NCI-H1436 (cell line): ENCODE results near the gene PBRM1.
"Not testable (repeated sequence)": the region's sequence is repeated elsewhere in the genome, so short reads cannot be mapped to it uniquely, and the experiment has no call there.

Source experiments
- DNase-seq: peaks from one replicate; lab custom pipeline; 2025; lab: John Stamatoyannopoulos, UW

Gene PBRM1

DNA sequence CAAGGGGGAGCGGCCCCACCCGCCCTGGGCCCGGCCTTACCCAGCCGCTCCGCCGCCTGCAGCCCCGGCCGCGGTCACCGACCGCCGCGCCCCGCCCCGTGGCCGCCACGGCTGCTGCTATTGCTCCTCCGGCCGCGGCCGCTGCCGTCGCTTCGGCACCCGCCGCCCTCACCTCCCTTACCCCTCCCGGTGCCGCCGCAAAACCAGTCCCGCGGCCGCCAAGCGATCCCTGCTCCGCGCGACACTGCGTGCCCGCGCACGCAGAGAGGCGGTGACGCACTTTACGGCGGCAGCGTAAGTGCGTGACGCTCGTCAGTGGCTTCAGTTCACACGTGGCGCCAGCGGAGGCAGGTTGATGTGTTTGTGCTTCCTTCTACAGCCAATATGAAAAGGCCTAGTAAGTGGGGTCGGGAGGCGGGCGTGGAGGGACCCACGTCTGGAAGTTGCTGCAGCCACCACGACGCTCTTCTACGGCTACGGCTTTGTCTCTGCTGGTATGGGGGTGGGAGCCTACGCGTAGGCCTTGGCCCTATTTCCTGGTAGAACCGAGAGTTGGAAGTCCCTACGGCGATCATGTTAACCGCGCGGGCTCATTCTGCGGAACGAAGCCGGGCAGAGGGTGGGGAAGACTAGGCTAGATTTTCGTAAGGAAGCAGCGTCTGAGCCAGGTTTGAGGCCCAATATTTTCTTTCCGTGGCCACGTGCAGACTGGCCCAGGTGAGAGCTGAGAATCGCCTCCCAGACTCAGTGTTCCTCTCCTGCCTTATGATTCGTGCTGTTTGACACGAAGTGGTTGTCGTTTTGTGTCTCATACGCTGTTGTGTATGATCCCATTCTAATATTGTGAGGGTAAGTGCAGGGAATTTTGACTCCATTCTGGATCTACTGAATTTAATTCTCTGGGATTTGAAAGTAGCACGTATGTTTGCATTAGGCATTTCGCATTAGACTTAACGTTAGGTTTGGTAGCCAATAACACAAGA, at the start of gene PBRM1, which contains the start of gene GNL3:
TSS of gene PBRM1 (minus strand) at position 205 of the 983 bp plus-strand sequence.
TSS of gene GNL3 (plus strand) at position 324 of the 983 bp plus-strand sequence. CDS start at position 385, 61 bp downstream.
- DNase-seq = peak; percentile 77

DNA sequence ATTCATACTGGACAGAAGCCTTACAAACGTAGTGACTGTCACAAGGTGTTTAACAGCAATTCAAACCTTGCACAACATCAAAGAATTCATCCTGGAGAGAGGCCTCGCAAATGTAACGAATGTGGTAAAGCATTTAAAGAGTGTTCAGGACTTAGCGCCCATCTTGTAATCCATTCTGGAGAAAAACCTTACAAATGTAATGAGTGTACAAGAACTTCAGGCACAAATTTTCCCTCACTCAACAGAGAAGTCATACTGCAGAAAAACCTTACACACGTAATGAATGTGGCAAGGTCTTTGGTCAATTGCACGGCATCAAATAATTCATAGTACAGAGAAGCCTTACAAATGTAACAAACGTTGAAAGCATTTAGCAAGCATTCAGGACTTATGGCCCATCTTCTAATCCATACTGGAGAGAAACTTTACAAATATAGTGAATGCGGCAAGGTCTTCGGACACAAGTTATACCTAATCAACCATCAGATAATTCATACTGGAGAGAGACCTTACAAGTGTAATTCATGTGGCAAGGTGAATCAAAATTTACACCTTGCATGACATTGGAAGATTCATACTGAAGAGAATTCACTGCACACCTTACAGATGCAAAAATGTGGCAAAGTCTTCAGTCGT, 47.7 kb upstream of the PBRM1 start:
- no peak for DNase-seq

DNA sequence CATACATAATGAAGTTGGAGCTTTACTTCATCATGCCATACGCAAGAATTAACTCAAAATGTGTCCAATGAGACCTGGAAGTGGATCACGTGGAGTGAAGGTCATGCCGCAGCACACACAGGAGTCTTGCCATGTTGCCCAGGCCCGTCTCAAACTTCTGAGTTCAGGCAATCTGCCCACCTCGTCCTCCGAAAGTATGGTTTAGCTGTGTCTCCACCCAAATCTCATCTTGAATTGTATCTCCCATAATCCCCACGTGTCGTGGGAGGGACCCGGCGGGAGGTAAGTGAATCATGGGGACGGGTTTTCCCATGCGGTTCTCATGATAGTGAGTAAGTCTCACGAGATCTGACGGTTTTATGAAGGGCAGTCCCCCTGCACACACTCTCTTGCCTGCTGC, 45.9 kb upstream of the PBRM1 start:
- no peak for DNase-seq

DNA sequence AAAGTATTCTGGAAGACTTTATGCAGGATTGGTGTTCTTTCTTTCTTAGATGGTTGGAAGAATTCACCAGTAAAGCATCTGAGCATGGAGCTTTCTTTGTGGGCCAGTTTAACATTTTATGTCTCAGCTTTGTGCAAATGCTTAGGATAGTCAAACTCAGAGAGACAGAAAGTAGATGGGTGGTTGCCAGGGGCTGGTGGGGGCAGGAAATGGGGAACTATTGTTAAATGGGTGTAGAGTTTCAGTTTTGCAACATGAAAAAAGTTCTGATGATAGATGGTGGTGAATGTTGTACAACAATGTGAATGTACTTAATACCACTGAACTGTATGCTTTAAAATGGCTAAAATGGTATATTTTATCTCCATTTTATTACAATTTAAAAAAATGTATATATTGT, 45.0 kb upstream of the PBRM1 start:
- no peak for DNase-seq

DNA sequence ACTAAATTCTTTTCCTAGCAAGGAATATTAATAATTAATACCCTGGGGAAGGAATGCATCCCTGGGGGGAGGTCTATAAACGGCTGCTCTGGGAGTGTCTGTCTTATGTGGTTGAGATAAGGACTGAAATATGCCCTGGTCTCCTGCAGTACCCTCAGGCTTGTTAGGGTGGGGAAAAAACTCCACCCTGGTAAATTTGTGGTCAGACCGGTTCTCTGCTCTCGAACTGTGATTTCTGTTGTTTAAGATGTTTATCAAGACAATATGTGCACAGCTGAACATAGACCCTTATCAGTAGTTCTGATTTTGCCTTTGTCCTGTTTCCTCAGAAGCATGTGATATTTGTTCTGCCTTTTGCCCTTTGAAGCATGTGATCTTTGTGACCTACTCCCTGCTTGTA, 43.0 kb upstream of the PBRM1 start:
- not testable (repeated sequence) for DNase-seq

DNA sequence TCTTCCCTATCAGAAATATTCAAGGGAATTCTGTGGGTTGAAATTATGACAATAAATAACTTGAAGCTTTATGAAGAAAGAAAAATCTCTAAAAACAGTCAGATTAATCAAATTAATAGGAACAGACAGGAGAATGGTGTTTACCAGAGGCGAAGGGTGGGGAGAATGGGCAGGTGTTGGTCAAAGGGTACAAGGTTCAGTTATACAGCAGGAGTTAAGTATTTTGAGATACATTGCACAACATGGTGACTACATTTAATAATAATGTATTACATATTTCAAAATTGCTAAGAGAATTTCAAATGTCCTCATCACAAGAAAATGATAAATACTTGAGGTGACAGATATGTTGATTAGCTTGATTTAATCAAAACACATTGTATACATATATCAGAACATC, 38.8 kb upstream of the PBRM1 start:
- no peak for DNase-seq

DNA sequence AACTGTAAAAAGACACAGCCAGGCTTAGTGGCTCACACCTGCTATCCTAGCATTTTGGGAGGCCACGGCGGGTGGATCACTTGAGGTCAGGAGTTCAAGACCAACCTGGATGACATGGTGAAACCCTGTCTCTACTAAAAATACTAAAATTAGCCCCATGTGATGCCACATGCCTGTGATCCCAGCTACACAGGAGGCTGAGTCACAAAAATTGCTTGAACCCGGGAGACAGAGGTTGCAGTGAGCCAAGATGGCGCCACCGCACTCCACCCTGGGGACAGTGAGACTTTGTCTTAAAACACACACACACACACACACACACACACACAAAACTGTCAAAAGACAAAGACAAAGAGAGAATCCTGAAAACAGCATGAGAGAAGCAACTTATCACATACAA, 38.2 kb upstream of the PBRM1 start:
- DNase-seq = no peak

DNA sequence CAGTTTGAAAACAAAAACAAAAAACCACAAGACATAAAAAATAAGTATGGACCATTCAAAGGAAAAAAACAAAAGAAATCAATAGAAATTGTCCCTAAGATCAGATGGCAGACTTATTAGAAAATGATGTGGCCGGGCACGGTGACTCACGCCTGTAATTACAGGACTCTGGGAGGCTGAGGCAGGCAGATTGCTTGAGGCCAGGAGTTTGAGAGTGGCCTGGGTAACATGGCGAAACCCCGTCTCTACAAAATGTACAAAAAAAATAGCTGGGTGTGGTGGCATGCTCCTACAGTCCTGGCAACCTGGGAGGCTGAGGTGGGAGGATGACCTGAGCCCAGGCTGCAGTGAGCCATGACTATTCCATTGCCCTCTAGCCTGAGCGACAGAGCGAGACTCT, 36.8 kb upstream of the PBRM1 start:
- DNase-seq = no peak

DNA sequence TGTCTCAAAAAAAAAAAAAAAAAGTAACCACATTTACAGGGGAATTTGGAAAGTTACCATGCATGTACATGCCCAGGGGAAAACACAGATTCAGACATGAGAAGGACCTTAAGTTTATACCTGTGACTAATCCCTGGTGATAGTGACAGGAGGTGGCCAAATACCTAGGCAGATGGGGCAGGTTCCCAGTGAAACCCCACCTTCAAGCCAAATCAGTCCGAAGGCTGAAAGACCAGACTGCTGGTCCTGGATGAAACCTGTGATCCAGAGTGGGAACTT, 36.0 kb upstream of the PBRM1 start:
- DNase-seq = no peak

DNA sequence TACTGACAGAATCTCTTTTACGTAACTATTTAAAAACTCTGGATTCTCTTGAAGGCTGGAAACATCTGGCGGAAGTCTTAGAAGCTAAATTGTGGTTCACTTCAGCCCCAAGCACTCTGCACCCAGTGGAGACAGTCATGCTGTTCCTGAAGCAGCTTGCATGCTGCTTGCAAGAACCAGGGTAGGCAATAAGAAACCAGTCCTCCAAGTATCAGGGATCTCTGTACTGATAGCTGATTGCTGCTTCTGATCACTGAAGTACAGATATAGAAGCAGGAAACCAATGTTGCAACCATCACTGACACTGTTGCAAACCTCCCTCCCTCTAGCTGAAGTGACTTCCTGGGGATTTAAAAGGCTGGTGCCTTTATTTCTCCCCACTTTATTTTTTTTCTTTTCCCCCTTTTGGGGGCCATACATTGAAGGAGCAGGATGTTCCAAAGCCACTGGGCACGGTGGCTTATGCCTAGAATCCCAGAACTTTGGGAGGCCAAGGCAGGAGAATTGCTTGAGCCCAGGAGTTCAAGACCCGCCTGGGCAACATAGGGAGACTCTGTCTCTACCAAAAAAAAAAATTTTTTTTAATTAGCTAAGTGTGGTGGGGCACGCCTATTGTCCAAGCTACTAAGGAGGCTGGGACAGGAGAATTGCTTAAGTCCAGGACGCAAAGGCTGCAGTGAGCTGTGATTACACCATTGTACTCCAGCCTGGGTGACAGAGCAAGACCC, 35.5 kb upstream of the PBRM1 start:
- no peak for DNase-seq

DNA sequence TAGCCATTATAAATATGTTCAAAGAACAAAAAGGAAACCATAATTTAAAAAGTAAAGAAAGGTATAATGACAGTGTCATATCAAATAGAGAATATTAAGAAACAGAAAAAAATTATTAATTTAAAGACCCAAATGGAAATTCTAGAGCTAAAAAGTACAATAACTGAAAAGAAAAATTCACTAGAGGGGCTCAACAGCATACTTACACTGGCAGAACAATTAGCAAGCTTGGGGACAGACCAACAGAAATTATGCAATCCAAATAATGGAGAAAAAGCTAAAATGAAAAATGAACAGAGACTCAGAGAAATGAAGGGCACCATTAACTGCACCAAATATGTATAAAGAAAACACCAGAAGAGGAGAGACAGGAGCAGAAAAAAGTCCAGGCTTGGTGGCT, 33.9 kb upstream of the PBRM1 start:
- no peak for DNase-seq

DNA sequence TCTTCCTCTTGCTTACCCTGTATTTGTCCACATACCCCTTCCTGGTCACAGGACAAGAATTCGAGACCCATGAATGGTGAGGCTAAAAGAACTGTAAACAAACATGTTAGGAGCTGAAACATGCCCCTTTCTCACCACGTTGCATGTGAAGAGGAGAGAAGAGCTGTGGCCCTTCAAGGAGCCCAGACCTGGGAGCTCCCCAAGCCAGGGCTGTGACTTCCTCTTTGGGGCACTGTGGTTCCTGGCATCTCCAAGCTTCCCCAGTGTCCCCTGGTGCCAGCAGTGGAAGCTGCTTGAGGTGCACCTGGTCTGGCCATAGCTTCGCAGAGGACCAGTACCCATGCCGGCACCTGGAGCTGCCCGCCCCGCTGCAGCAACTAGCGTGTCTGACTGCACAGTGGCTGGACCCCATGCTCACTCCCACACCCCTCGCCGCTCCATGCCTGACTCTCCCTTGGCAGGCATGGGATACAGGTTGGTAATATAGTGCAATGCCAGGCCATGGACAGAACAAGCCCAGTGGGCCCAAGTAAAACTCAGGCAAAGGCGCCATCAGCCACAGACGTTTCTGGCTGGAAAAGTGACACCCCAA, 30.1 kb upstream of the PBRM1 start:
- DNase-seq = no peak

DNA sequence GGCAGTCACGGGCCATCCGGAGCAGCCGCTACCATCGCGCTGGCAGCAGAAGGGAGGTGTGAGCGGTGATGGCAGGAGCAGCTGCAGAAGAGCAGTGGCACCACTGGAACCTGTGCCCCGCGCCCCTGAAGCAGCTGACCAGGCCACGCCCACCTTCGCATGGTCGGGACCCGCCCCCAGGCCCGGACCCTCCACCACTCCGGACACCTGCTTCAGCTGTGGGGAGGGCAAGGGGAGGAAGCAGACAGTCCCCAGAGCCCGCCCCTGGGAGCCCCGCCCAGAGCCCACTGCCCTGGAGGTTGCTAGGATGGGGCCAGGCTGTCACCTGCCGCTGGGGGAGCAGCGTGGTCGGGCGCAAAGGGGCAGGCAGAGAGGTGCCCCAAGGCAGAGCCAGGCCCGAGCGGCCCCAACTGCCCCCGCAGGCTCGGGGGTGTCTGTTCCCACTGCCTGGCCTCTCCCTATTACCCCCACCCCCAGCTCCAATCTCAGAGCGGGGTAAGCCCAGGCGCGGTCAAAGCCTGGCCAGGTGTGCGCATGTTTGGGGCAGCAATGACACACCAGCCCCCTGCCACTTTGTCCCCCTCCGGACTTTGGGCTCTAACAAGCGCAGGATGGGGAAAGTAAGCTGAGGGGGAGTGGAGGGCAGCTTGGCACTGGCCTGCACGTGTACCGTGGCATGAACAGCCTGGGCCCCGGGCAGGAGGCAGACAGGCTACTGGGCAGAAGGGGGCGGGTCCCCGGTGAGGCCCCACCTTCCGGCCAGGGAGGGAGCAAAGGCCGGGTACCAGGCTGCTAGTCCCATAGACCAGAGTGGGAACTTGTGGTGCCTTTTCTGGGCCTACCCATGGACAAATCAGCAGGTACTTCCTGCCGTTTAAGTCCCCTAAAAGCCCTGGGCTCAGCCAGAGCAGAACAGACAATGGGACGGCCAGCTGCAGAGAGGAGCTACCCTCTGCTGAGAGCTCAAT, 28.9 kb upstream of the PBRM1 start:
- DNase-seq = no peak

DNA sequence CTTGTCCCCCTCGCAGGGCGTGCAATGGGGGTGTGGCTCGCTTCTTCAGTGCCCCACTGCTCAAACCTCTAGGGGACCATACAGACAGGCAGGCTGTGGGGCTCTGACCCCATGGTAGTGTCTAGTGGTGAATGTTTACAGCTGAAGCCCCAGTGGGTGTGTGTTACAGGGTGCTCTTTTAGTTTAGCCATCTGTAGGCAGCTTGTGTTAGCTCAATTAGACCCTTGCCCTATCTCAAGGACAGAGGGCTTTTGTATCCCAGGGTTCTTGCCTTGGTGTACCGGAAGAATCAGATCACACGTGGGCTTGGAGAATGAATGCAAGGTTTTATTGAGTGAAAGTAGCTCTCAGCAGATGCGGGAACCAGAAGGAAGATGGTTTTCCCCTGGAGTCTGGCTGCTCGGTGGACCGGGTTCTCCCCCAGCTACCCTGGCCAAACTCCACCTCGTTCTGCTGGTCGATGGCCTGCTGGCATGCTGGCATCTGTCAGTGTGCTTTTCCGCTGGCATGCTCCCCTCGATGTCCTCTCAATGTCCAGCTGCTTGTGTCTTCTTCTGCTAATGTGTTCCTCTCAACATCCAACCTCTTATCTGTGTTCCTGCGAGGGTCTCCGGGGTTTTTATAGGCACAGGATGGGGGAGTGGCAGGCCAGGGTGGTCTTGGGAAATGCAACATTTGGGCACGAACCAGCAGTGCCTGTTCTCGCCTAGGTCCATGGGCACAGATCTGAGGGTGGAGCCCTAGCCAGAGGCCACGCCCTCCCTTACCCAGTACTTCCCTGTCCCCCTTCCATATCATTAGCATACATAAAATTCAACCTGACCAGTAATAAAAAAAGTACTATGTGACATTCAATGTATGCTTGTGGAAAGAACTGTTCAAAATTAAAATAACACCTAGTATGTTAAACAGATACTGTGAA, 26.8 kb upstream of the PBRM1 start:
- DNase-seq = no peak

DNA sequence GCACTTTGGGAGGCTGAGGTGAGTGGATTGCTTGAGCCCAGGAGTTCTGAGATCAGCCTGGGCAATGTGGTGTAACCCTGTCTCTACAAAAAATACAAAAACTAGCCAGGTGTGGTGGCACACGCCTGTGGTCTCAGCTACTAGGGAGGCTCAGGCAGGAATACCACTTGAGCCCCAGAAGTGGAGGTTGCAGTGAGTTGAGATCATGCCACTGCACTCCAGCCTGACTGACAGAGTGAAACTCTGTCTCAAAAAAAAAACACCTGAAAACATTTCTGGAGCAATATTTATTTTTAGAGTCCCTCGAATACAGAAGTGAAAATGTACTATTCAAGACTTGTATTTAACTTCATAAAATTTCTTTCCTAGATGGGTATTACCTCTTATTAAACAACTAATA, 24.8 kb upstream of the PBRM1 start:
- DNase-seq = no peak

DNA sequence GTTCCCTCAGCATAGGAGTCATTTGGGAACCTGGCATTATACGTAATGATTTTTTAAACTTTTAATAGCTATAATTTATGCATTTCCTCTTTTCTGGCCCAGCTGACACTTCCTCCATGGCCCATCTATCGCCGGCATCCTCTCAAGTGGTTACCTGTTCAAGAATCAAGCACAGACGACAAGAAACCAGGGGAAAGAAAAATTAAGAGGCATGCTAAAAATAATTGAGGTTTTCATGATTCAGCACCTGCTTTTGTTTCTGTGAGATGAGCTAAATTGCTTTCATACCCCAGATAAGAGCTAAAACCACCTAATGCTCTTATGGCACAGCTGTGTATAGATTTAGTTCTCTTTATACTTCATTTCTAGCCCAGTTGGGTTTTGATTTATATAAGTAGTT, 21.9 kb upstream of the PBRM1 start:
- no peak for DNase-seq

DNA sequence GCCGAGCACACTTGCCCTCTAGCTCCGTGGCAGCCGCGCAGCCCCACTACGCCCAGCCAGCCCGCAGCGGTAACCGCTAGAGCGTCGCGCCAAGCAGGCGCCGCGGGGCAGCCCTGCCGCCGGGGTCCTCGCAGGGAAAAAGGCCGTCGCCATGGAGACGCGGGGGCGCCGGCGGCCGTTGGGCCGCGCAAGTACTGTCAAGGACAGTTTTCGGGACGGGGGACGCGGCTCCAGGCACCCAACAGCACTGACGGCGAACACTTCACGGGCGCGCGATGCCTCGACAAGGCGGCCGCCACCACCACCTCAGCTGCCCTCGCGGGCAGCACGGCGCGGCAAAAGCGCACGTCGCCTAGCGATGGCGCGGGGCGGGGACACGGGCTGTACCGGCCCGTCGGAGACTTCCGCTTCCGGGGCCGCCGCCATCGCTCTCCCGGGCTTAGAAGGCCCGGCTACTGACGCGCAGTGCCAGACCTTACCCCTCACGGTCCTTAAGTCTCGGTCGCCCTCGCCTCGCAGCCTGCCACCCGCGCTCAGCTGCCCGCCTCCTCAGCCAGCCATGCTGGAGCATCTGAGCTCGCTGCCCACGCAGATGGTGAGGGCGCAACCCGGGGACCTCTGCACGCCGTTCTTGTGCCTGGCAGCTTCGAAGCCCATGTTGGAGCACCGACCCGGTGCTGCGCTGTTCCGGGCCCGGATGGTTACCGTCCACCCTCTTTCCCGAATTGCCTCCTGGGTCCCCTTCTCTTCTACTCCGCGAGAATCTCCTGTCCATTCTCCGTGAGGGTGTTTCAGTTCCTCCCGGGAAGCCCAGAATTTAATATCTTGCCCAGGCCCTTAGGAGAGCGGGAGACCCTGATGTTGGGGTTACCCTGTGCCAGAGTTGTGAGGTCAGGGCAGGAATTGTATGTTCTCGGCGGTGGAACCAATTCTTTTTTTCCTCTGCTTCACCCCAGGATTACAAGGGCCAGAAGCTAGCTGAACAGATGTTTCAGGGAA, 20.3 kb upstream of the PBRM1 start, which contains the start of the genes GLT8D1 and SPCS1:
TSS of gene GLT8D1 (minus strand) at position 104 of the 999 bp plus-strand sequence. CDS start 5,331 bp downstream, outside the sequence.
TSS of gene SPCS1 (plus strand) at position 419 of the 999 bp plus-strand sequence. CDS start at position 560, 141 bp downstream.
- DNase-seq = peak; percentile 65

DNA sequence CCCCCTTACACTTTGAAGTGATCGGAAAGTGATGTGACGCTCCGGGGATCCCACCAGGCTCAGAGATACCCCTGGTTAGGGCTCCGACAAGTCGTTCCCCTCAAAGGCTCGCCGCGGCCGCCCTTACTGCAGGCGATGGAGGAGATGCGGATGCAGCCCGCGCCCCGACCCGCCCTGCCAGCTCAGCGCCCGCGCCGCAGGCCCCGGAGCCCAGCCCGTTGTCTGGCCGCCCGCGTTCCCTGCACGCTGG, 19.6 kb upstream of the PBRM1 start:
- DNase-seq = no peak
